A673 (cell line): ENCODE results near the gene C21orf91.

Experiments
- EZH2 ChIP-seq: fragments of 200-600 bp; sonication (generic); IDR thresholded peaks from 2 replicates; pipeline ENCODE4 v1.6.1; 2017; ENCODE audit warnings: borderline replicate concordance, low read depth, mild to moderate bottlenecking, mixed read lengths, antibody characterized with exemption, low read length; ENCODE audit not compliant: poor library complexity, severe bottlenecking
- TF ChIP-seq, protein P1 (sequence below): fragments of 300-800, 200-600 bp; sonication (generic); conservative IDR thresholded peaks from 2 replicates; pipeline ENCODE4 v1.5.1; 2017; ENCODE audit warnings: low read depth, mild to moderate bottlenecking, antibody characterized with exemption, low read length, moderate library complexity, mixed read lengths

DNA sequence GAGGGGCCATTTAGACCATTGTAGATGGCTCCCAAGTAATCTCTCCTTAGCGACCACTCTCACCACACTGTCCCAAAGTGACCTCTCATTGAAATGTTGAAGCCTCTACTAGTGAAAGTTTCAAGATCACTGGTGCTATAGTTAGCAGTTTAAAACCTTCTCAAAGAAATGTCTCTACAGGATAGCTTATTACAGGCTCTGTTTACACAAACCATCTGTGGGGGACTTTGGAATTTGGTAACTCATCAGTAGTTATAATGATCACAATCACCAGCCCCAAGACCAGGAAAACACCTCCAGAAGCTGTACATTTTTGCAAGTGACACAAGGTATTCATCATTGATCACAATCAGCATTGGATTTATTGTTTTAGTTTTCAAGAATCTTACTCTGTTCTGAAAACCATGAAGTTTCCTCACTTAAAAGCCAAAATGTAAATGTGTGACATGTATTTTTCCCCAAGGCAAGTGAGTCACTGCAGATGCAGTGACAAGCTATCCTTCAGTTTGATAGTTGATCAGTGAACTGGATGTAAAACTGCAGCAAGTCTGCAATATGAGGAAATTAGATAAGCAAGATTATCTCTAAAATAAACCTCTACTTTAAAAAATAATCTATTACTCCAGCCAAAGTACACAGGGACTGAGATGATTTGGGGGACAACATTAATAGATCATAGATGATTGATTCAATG is 41.9 kb downstream of the C21orf91 start:
- TF ChIP-seq, protein P1, sequence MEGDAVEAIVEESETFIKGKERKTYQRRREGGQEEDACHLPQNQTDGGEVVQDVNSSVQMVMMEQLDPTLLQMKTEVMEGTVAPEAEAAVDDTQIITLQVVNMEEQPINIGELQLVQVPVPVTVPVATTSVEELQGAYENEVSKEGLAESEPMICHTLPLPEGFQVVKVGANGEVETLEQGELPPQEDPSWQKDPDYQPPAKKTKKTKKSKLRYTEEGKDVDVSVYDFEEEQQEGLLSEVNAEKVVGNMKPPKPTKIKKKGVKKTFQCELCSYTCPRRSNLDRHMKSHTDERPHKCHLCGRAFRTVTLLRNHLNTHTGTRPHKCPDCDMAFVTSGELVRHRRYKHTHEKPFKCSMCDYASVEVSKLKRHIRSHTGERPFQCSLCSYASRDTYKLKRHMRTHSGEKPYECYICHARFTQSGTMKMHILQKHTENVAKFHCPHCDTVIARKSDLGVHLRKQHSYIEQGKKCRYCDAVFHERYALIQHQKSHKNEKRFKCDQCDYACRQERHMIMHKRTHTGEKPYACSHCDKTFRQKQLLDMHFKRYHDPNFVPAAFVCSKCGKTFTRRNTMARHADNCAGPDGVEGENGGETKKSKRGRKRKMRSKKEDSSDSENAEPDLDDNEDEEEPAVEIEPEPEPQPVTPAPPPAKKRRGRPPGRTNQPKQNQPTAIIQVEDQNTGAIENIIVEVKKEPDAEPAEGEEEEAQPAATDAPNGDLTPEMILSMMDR = no peak
- no peak for TF ChIP-seq EZH2
